Keratinocyte (primary cell): ENCODE measurements around the gene FURIN. TPM values are rescaled to one million over a fixed set of nuclear protein-coding genes. Genes with fewer than 3 reads are reported as not detected.

Source experiments
- DNase-seq: peaks from one replicate; pipeline ENCODE4 v3.0.0-alpha.2; 2011; ENCODE audit warnings: low read depth, missing footprints, low spot score
- FAIRE-seq: peaks from 2 replicates; lab custom pipeline; 2011; peaks lifted over from hg19 to GRCh38; lab: Jason Lieb, UNC
- H2AFZ ChIP-seq: 2 replicates; pipeline ENCODE4 v1.6.0; 2012; ENCODE audit warnings: low read length, control low read depth, inconsistent platforms; ENCODE audit not compliant: control insufficient read depth
- H3K27ac ChIP-seq: 2 replicates; pipeline ENCODE4 v1.5.1; 2011; ENCODE audit warnings: low read length; ENCODE audit not compliant: control insufficient read depth, insufficient read depth
- H3K27me3 ChIP-seq: 3 replicates; pipeline ENCODE4 v1.6.0; 2011; ENCODE audit warnings: low read length; ENCODE audit not compliant: control insufficient read depth, insufficient read depth; ENCODE audit errors: extremely low read depth
- H3K36me3 ChIP-seq, 2 experiments: 2 replicates in 1 of 2; 3 replicates in 1 of 2; pipeline ENCODE4 v1.5.1; 2011; ENCODE audit warnings: low read length in 2 of 2, mild to moderate bottlenecking in 1 of 2; ENCODE audit not compliant: control insufficient read depth in 2 of 2, insufficient read depth in 2 of 2; ENCODE audit errors: extremely low read depth in 1 of 2
- H3K4me1 ChIP-seq: 3 replicates; pipeline ENCODE4 v1.5.1; 2011; ENCODE audit warnings: low read length; ENCODE audit not compliant: control insufficient read depth, insufficient read depth; ENCODE audit errors: extremely low read depth
- H3K4me2 ChIP-seq: 3 replicates; pipeline ENCODE4 v1.6.0; 2011; ENCODE audit warnings: low read depth, low read length; ENCODE audit not compliant: control insufficient read depth, insufficient read depth; ENCODE audit errors: extremely low read depth
- H3K4me3 ChIP-seq, 3 experiments: fragments of 200-600 bp in 1 of 3; sonication (generic) in 1 of 3; 2 replicates in 2 of 3; 3 replicates in 1 of 3; pipeline ENCODE4 v1.5.1; 2011 to 2016; ENCODE audit warnings: low read length in 3 of 3, mild to moderate bottlenecking in 3 of 3, control low read depth in 2 of 3, inconsistent platforms in 1 of 3, low read depth in 1 of 3, mixed read lengths in 1 of 3, mixed run types in 1 of 3, moderate library complexity in 1 of 3; ENCODE audit not compliant: control insufficient read depth in 2 of 3, insufficient read depth in 2 of 3; ENCODE audit errors: extremely low read depth in 1 of 3
- H3K79me2 ChIP-seq: 2 replicates; pipeline ENCODE4 v1.6.0; 2012; ENCODE audit warnings: low read length; ENCODE audit not compliant: control insufficient read depth, insufficient read depth
- H3K9ac ChIP-seq: 3 replicates; pipeline ENCODE4 v1.6.0; 2011; ENCODE audit warnings: low read length; ENCODE audit not compliant: control insufficient read depth, insufficient read depth; ENCODE audit errors: extremely low read depth
- H3K9me1 ChIP-seq: 3 replicates; pipeline ENCODE4 v1.6.0; 2011; ENCODE audit warnings: low read length; ENCODE audit not compliant: control insufficient read depth, insufficient read depth; ENCODE audit errors: extremely low read depth
- H3K9me3 ChIP-seq: 2 replicates; pipeline ENCODE4 v1.5.1; 2012; ENCODE audit warnings: low read depth, low read length; ENCODE audit not compliant: control insufficient read depth
- H4K20me1 ChIP-seq: 3 replicates; pipeline ENCODE4 v1.6.0; 2011; ENCODE audit warnings: low read length; ENCODE audit not compliant: control insufficient read depth, insufficient read depth; ENCODE audit errors: extremely low read depth
- CTCF ChIP-seq, 3 experiments: IDR thresholded peaks in 1 of 3; conservative IDR thresholded peaks in 1 of 3; optimal IDR thresholded peaks in 1 of 3; 2 replicates in 2 of 3; 3 replicates in 1 of 3; pipeline versions ENCODE3 to v1.5.1; 2011; ENCODE audit warnings: low read length in 3 of 3, mild to moderate bottlenecking in 3 of 3, moderate library complexity in 2 of 3, control low read depth in 1 of 3, inconsistent platforms in 1 of 3; ENCODE audit not compliant: insufficient read depth in 2 of 3; ENCODE audit errors: extremely low read depth in 1 of 3
- EZH2 ChIP-seq: IDR thresholded peaks from one replicate; pipeline ENCODE4 v1.6.1; 2012; ENCODE audit warnings: inconsistent platforms, mild to moderate bottlenecking, low read length, moderate library complexity
- dilution Hi-C: fragments of 300-500 bp; cut with MboI; formaldehyde crosslinking; loops from one replicate; pipeline ENCODE4 v1.7.0; 2020; ENCODE audit warnings: low sequenced_read_pairs; ENCODE audit not compliant: extremely low pct_ligation_motif_present
- polyA plus RNA-seq, 5 experiments: library from polyadenylated mRNA; depleted of rRNA in 3 of 5; stranded (reverse) in 3 of 5; stranded (forward) in 1 of 5; unstranded in 1 of 5; fragments of >200 nt; gene quantifications; 1 replicate in 1 of 5; 2 replicates in 3 of 5; 3 replicates in 1 of 5; pipeline versions ENCODE4 v1.2.1 to v1.2.3, GENCODE V29; 2011 to 2012; ENCODE audit warnings: missing spikeins in 2 of 5, low read depth in 1 of 5, low replicate concordance in 1 of 5

FURIN gene
- polyA plus RNA-seq, 1 donor (not counting 4 experiments of a cell fraction or from before 2014, with no cell fraction given), result 22.8 TPM

- TF ChIP-seq EZH2, result no peak
- no peak for TF ChIP-seq CTCF (optimal IDR thresholded peaks at IDR 0.05 in 1 of 3, IDR thresholded peaks at IDR 0.05 in 1 of 3, conservative IDR thresholded peaks at IDR 0.05 in 1 of 3; ENCODE audit: extremely low read depth in 1 of 3, insufficient read depth in 2 of 3, low read length in 3 of 3)
- Histone ChIP-seq H4K20me1 (no peaks in the 10 kb centered on the region), H3K4me2 (no peak overlapping the region), H3K9ac (no peak overlapping the region), H3K4me1 (no peaks in the 10 kb centered on the region), H3K27me3 (no peaks in the 10 kb centered on the region), H2AFZ (no peak overlapping the region), H3K9me1 (no peaks in the 10 kb centered on the region), H3K36me3 (peaks cover 7 to 12% of the 10 kb centered on the region in 2 experiments), H3K4me3 (no peak overlapping the region), H3K79me2 (no peaks in the 10 kb centered on the region), H3K9me3 (no peaks in the 10 kb centered on the region), H3K27ac (no peak overlapping the region)
- dilution Hi-C loops, result no loop called here
- FAIRE-seq (no peak), DNase-seq (no peak)
Measured at GRCh38 chr15:90911906-90912769, 43.8 kb downstream of the FURIN start.

DNA sequence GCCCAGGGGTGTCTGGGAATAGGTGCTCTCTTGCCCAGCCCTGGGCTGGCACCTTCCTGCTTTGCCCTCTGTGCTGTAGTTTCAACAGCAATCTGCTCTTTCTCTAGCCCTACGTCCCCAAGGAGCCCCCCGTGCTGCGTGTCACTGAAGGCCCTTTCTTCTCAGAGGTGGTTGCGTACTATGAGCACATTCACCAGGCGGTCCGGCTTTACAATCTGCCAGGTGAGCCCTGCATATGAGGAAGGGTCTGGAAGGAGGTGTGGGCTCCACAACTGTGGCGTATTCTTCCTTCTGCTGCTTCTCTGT is 44.3 kb downstream of the FURIN start:
- Histone ChIP-seq H3K36me3 (peaks cover 7 to 17% of the 10 kb centered on the region in 2 experiments), H3K4me3 (no peak overlapping the region), H3K4me2 (no peak overlapping the region), H4K20me1 (no peaks in the 10 kb centered on the region), H3K27me3 (no peaks in the 10 kb centered on the region), H3K27ac (no peak overlapping the region), H3K9me3 (no peaks in the 10 kb centered on the region), H3K9me1 (no peaks in the 10 kb centered on the region), H3K79me2 (no peaks in the 10 kb centered on the region), H3K9ac (no peak overlapping the region), H3K4me1 (no peaks in the 10 kb centered on the region), H2AFZ (no peak overlapping the region)
- FAIRE-seq (no peak), DNase-seq (no peak)
- dilution Hi-C loops, result no loop called here
- TF ChIP-seq EZH2 (no peak), CTCF (optimal IDR thresholded peaks at IDR 0.05 in 1 of 3, IDR thresholded peaks at IDR 0.05 in 1 of 3, conservative IDR thresholded peaks at IDR 0.05 in 1 of 3; ENCODE audit: extremely low read depth in 1 of 3, insufficient read depth in 2 of 3, low read length in 3 of 3) (no peak)
